ENCODE results near the gene SMAD7.
A peak's percentile ranks its signal among the peaks of the same experiment; 100 is the strongest.

Gene SMAD7

DNA sequence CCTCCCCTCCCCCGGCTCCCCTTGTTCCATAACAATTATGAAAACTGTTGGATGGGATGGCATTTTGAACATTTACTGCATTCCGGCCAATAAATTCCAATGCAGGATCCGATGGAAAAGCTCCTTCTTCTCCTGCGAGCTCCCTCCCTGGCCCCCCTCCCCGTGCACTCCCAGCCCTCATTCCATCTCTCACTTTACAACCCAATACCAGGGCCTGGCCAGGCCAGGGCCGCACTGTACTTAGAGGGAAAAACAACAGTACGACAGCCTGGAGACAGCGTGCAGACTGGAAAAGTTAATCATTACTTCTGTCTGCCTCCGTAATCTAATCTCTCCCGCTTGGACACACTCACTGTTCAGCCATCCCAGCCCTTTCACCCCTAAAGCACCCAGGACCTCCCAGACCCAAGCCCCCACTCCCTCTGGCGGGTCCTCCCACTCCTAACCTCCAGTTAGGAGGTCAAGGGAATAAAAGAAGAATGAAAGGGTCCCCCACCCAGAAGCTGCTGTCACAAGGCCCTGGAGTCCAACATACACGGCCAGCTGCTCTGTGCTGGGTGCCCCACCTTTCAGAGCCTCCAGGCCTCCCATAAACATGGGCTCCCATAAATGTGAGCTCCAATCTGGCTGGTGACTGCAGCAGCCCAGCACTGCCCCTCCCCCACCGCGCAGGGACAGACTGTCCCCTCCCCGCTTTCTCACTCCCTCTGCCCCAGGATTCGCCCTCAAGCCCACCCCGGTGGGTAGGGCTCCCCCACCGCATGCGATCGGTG, 20.6 kb downstream of the SMAD7 start:
- peak; percentile 78 for DNase-seq (ENCODE audit: low spot score)

GRCh38 chr18:48929212-48929612, 21.6 kb downstream of the SMAD7 start:
- no peak for DNase-seq (ENCODE audit: low spot score)

DNA sequence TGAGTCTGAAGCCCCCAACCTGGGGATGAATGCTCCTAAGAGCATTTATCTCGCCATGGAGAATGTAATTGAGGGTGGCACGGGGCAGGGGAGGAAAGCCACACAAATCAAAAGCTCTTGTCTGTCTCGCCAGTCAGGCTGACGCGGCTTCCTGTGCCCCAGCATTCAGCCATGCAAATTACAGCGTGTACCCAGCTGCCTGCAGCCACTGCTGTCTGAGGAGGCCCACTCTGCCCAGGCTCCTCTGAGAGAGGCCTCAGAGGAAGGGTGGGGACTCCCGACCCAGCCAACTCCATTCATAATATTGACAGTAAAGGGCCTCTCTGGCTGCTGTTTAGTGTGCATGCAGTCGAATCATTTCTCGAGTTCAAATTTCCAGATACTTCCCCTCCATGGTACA, 22.0 kb downstream of the SMAD7 start:
- DNase-seq (ENCODE audit: low spot score), result no peak

DNA sequence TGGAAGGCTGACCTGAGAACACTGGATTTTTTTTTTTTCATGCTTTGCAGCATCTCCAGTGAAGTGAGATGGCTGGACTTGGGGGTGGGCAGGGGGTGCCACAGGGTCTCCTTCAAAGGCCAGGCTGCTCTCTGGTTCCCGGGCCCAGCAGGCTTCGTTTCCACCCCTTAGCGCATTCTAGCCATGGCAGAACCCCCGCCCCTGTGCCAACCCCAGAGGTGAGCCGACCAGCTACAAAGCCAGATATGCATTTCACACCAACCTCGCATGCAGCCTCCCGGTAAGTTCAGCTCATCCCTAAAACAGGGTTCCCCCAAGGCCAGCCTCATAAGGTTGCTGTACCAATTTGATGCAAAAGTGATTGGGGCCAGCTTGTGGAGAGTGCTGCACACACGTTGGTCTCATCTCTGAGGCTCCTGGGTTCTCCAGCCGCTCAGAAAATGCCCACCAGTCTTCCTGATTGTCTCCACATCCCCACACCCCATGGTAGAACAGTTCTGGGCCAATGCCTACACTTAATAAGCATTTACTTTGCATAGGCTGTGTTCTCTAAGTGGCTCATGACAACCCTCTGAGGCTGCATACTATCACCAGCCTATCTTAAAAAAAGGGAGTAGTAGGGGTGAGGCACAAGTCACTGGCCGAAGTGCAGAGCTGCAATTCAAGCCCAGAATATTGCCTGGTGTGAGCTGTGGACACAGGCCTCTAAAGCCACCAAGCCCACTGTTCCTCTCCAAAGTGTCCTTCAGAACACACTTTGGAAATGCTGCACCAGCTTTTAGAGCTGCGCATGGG, 23.3 kb downstream of the SMAD7 start:
- no peak for DNase-seq (ENCODE audit: low spot score)

GRCh38 chr18:48926420-48926857, 24.3 kb downstream of the SMAD7 start:
- no peak for DNase-seq (ENCODE audit: low spot score)

DNA sequence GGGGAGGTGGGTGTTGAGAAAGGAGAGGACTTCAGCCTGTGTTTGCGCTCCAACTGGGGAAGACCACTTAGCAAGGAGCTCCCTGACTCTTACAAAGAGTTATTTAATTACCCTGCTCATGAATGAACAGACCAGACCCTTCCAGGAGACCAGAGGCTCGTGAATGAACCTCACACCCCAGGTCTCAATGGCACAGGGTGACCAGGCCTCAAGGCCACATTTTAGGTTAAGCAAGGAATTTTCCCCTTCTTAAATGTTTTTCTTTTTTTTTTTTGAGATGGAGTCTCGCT, 25.3 kb downstream of the SMAD7 start:
- DNase-seq (ENCODE audit: low spot score), result no peak

DNA sequence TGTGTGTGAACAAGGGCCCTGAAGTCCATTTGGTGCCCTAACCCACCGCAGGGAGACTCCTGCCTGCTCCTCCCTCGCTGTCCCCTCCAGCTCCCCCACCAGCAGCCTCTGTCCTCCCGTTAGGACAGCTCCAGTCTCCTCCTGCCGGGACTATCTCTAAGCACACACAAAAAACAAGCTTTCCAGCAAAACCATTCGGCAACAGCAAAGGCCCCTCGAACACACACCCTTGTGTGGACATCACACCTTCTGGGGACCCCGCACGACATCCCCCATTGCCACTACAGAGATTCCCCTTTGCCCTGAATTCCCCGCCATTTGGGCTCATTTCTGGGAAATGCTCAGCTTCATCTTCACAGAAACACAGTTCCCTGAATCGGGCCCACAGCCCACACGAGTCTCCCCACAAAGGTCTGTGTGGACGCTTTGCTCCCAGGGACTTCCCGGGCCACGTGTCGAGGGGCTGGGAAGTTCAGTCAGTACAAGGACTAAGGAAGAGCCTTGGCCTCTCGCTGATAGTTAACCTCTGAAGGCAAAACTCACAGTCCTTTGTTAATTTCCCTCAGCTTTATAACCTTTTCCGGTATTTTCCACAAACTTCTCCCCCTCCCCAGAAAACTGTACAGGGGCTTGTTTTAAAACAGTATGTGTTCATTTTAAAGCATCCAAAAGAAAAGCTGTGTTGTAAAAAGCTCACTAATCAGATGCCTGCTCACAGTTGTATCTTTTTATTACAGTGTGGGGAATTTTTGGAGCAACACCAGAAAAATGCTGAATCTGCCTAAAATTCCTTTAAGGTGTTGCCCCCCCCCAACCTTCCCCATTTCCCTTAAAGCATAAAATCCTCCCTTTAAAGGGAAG, 25.9 kb downstream of the SMAD7 start:
- DNase-seq (ENCODE audit: low spot score), result no peak

DNA sequence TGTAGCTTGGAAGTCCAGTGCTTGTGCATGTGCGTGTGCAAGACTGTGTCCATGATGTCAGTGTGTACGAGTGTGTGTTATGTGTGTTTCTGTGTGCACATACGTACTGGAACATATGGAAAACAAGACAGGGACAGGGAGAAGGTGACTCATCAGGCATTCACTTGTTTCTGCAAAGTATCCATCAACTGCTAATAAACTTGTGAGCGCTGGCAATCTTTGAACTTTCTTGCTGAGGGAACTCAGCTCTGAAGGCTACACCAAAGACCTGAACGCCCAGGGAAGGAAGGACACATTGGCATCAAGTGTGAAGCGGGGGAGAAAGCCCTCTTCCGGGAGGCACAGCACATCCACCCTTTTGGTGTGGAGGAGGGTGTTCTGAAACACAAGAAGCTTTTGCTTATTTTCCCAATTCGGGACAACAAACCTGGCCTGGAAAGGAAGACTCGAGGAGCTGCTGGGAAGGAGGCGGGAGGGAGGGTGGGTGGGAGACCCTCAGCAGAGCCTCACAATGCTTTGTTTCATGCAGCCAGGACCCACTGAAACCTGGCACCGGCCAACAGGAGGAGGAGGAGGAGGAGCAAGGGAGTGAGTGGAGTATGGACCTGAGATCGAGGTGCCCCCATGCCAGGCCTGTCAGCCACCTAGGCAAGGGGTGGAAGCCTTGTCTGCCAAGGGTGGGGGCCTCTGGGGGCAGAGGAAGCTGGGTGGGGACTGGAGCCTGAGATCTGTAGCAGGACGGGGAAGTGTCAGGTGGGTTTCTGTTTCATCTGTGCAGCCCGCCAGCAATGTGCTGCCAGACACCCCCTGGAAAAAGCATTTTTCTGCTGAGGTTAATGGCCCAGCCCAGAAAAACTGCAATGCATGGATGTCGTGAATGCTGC, 26.8 kb downstream of the SMAD7 start:
- DNase-seq (ENCODE audit: low spot score), result peak; percentile 52

- peak; percentile 54 for DNase-seq (ENCODE audit: low spot score)
Measured at GRCh38 chr18:48922801-48923730, 27.7 kb downstream of the SMAD7 start.

- peak; percentile 62 for DNase-seq (ENCODE audit: low spot score)
Measured at GRCh38 chr18:48922226-48922800, 28.5 kb downstream of the SMAD7 start.

DNA sequence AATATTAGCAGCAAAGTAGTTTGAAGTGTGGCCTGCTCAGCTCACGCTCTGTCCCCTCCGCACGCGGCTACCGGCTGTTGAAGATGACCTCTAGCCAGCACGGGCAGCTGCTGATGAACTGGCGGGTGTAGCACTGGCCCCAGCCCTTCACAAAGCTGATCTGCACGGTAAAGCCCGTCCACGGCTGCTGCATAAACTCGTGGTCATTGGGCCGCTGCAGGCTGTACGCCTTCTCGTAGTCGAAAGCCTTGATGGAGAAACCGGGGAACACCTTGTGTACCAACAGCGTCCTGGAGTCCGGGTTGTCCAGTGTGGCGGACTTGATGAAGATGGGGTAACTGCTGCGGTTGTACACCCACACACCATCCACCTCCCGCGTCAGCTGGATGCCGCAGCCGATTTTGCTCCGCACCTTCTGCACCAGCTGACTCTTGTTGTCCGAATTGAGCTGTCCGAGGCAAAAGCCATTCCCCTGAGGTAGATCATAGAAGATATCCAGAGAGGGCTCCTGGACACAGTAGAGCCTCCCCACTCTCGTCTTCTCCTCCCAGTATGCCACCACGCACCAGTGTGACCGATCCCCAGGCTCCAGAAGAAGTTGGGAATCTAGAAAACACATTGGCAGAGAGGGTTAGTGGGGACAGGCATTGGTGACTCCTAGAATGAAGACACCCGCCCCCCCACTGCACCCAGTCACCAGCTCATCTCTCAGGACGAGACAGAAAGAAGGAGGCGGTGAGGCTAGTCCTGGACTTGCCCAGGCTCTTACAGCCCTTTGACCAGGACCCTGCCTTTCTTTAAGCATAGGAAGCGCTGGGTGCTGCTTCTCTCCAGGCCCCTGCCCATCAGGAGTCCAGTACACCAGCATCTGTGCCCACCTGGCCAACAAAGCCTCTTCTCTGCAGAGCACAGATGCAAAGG, 29.2 kb downstream of the SMAD7 start:
- no peak for DNase-seq (ENCODE audit: low spot score)

DNA sequence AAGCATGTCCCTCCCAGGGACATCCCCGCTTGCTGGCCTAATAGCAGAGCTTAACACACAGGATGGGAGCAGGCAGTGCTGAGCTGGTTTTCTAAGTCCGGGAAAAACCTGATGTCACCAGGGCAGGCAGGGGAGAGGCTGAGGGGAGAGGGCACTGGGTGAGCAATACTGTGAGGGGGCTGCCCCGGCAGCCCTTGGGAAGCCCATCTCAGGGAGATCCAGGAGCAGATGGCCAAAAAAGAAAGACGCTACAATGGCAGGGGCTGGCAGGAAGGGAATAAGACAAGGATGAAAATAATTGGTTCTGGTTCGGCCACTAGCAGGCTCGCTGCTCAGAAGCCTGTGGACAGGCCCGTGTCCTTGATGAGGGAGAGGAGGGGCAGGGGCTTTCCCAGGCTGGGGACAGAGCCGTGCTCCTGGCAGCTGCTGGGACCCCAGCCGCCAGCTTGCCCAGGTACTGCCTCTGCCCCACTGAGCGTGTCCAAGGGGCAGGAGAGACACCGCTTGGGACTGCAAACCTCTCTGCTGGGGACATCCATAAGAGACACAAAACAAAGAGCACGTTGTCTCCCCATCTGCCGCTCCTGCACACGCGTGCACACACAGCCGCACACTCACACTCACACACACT, 30.2 kb downstream of the SMAD7 start:
- DNase-seq (ENCODE audit: low spot score), result no peak

- DNase-seq (ENCODE audit: low spot score), result no peak
Measured at GRCh38 chr18:48919547-48919946, 31.2 kb downstream of the SMAD7 start.

- no peak for DNase-seq (ENCODE audit: low spot score)
Measured at GRCh38 chr18:48918660-48919456, 31.9 kb downstream of the SMAD7 start.

- no peak for DNase-seq (ENCODE audit: low spot score)
Measured at GRCh38 chr18:48917579-48918517, 32.9 kb downstream of the SMAD7 start.

- DNase-seq (ENCODE audit: low spot score), result no peak
Measured at GRCh38 chr18:48915626-48916425, 34.9 kb downstream of the SMAD7 start.

Data from COLO829 (cell line).